ENCODE measurements around the gene LRP1. TPM values are rescaled to one million over a fixed set of nuclear protein-coding genes. Genes with fewer than 3 reads are reported as not detected.

LRP1 gene
- total and polyA plus RNA-seq, 2 experiments from 2014 or later, result 26.6 to 145 TPM

- ATAC-seq, result no peak
- H3K9me2 ChIP-seq (ENCODE audit: insufficient read depth), result no peaks in the 10 kb centered on the region
- no peaks in the 10 kb centered on the region; the same call in 1 of the 2 replicates for H4K20me1 ChIP-seq (replicated peaks; ENCODE audit: insufficient read depth)
- H3F3A ChIP-seq (replicated peaks; ENCODE audit: low read depth), result peaks cover 19% of the 10 kb centered on the region
- H3K79me2 ChIP-seq (replicated peaks; ENCODE audit: insufficient read depth), result no peaks in the 10 kb centered on the region
- no peaks in the 10 kb centered on the region for H3K27me3 ChIP-seq (ENCODE audit: insufficient read depth)
- no peaks in the 10 kb centered on the region for H3K4me1 ChIP-seq (ENCODE audit: insufficient read depth)
- H3K9me3 Mint-ChIP-seq, result no peaks in the 10 kb centered on the region
- H3K4me2 ChIP-seq, result no peak overlapping the region
- H3K27me3 Mint-ChIP-seq (ENCODE audit: insufficient read depth, low read depth, poor library complexity), result peaks cover 38% of the 10 kb centered on the region
- peaks cover 23% of the 10 kb centered on the region for H3K36me3 ChIP-seq (ENCODE audit: insufficient read depth)
- no peak overlapping the region for H3K27ac ChIP-seq (ENCODE audit: low read depth)
- H3K36me3 Mint-ChIP-seq (ENCODE audit: low read depth), result peaks cover 91% of the 10 kb centered on the region
- no peak for DNase-seq (ENCODE audit: low spot score)
- no peak for TF ChIP-seq POLR2AphosphoS5 (IDR thresholded peaks at IDR 0.05; ENCODE audit: low read depth)
- no peak for TF ChIP-seq ETS1 (IDR thresholded peaks at IDR 0.05)
- no peak for TF ChIP-seq STAT1 (IDR thresholded peaks at IDR 0.05; ENCODE audit: unreplicated experiment)
- TF ChIP-seq NANOG (IDR thresholded peaks at IDR 0.05; ENCODE audit: borderline replicate concordance), result no peak
- no peak for TF ChIP-seq JUNB (IDR thresholded peaks at IDR 0.05; ENCODE audit: unreplicated experiment)
- TF ChIP-seq ZNF462 (CRISPR knock-in tag; IDR thresholded peaks at IDR 0.05), result no peak
- TF ChIP-seq ZNF331 (CRISPR knock-in tag; IDR thresholded peaks at IDR 0.05; ENCODE audit: low read depth), result no peak
- H3K4me3 Mint-ChIP-seq, result no peak overlapping the region
- H3K27ac Mint-ChIP-seq, result no peak overlapping the region
- H3K4me1 Mint-ChIP-seq, result peaks cover 5% of the 10 kb centered on the region; the same call in 2 of the 3 replicates
- no peak overlapping the region for H2AFZ ChIP-seq
- H3K4me3 ChIP-seq, result no peak overlapping the region
These were observed 57.1 kb downstream of the LRP1 start for GRCh38 chr12:57185403-57185802.
